GM19238 (cell line): ENCODE measurements around the gene C1QTNF9B.

Experiments
- DNase-seq: peaks from one replicate; pipeline ENCODE4 v3.0.0; 2011; ENCODE audit warnings: low spot score; ENCODE audit not compliant: insufficient read length

The C1QTNF9B gene

DNA sequence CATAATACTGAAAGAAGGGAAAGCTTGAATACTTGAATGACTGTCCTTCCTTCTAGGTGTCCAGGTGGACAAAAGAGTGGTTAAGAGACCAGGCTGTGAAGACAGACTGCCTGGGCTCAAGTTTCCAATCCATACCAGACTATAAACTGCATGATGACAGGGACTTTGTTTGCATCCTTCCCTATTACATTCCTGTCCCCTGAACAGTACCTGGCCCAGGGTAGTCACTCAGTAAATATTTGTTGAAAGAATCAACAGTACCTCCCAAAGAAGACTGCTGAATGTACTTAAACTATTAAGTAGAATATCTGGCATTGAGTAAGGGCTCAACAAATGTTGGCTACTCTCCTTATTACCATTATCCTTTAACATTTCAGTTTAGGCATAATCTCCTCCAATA is 37.8 kb downstream of the C1QTNF9B start:
- DNase-seq = no peak

DNA sequence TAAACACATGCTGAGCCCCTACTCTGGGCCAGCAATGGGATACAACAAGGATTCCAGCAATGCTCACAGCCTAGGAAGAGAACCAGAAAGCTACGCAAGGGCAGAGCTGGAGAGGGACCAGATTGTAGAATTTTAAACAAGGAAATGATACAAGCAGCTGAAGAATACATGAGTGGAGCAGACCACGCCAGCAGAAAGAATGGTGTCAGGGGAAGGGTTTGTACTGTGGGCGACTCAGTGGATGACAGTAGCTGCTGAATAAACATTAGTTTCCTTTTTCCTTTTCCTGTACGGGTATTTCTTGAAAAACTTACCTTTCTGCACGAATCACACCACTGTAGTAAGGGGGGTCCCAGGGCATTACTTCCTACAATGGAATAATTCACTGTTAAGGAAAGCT is 38.8 kb downstream of the C1QTNF9B start:
- no peak for DNase-seq

- DNase-seq = no peak
Measured at GRCh38 chr13:23856008-23856750, 41.1 kb downstream of the C1QTNF9B start.

GRCh38 chr13:23855360-23855759 is 41.9 kb downstream of the C1QTNF9B start:
- DNase-seq = no peak

- DNase-seq = no peak
Measured at GRCh38 chr13:23852351-23852750, 45.0 kb downstream of the C1QTNF9B start.

DNA sequence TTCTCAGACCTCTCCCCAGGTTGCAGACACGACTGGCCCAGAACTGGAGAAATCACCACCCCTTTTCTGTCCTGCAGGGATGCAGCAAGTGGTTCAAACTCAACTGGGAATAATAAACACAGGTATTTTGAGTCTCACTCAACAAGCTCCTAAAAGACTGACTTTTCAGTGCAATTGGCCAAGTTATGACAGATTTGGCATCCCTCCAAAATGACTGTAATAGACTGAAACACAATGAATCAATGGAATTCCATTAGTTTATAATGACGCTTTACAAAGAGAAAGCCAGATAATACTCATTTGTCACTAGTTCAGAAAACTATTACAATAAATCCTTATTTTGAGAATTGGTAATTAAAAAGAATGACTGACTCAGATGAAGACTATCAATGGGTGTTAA is 46.2 kb downstream of the C1QTNF9B start:
- DNase-seq = no peak

DNA sequence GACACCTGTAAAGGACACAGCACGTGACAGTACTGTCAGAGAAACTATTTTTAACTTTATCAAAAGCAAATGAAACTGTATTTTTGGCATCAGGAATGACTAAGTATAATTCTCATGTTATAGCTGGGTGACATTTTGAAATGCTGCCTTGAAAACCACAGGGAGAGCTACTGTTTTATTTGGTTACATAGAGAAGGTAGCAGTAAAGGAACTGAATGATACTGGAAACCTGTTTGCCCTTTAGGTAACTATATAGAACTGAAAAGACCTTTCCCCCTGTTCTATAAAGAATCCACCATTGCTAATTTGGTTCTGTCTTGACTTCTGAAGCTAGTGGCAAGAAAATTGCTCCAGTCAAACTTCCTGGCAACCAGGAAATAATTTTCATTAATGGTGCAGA is 47.2 kb downstream of the C1QTNF9B start:
- DNase-seq = no peak

DNA sequence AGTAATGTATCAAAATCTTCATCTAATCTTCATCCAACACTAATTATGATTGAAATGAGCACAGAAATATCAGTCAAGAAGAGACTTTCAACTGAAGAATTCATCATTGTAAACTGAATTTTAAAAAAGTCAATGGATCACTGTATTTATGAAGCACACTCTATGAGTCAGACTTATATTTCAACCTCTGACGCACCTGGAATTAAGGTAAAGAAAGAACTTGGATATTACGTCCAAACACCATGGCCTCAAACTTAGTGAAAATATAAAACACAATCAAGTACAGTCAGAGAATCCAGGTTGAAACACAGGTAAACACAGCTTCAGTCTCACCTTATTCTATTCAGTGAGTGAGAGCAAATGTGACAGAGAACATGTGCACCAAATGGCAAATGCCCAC is 47.6 kb downstream of the C1QTNF9B start:
- DNase-seq = no peak

GRCh38 chr13:23848646-23849141 is 48.6 kb downstream of the C1QTNF9B start:
- no peak for DNase-seq

- DNase-seq = no peak
Measured at GRCh38 chr13:23848019-23848418, 49.3 kb downstream of the C1QTNF9B start.

- DNase-seq = no peak
Measured at GRCh38 chr13:23847497-23847896, 49.8 kb downstream of the C1QTNF9B start.

GRCh38 chr13:23845105-23845725 is 52.1 kb downstream of the C1QTNF9B start:
- no peak for DNase-seq

DNA sequence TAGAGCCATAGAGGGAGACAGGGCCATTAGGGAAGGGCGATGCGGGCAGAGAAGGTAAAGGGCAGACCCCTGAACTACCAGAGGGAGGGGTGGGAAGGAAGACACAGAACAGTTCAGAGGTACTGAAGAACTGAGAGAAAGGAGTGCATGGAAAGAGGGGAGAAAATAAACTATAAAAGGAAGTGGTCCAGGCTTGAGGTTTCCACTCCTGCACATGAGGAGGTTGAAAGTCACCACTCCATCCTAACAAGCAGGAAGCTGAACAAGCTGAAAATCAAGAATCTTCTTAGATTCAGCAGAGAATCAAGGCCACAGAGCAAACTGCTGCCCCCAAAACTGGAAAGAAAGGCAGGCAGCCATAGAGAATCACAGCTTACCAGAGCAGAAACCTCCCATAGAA is 53.2 kb downstream of the C1QTNF9B start:
- DNase-seq = no peak

DNA sequence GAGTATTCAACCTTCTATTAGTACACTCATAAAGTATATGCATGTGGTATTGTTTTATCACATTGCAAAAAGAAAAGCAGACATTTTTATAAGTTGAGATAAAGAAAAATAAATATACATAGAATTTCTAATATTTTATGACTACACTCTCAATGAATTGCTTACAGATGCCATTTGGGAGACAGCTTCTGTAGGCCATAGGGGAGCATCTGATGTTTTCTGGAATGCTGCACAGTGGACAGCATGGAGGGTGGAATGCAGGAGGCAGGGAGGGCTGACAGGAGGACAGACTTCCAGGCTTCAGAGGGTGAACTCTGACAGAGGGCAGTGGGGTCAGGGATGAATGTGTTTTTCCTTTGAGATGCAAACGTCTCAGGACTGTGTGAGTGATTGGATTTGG is 53.9 kb downstream of the C1QTNF9B start:
- no peak for DNase-seq

- DNase-seq = no peak
Measured at GRCh38 chr13:23842406-23842805, 54.9 kb downstream of the C1QTNF9B start.
